Upper lobe of right lung (tissue), 1 donor: ENCODE data around the gene TRPC4. TPM values are rescaled to one million over a fixed set of nuclear protein-coding genes. Genes with fewer than 3 reads are reported as not detected.
"Not testable (repeated sequence)": the region's sequence is repeated elsewhere in the genome, so short reads cannot be mapped to it uniquely, and the experiment has no call there.

ENCODE experiments used
- ATAC-seq: fragments of 200-7000 bp; cut with Tn5 transposase; one replicate; pipeline ENCODE4 v1.9.1; 2020; ENCODE audit warnings: mild to moderate bottlenecking, moderate library complexity
- DNase-seq: peaks from one replicate; pipeline ENCODE4 v3.0.0-alpha.2; 2020
- H3K27ac ChIP-seq: fragments of 200-600 bp; one replicate; pipeline ENCODE4 v1.8.0; 2022
- H3K27me3 ChIP-seq: fragments of 200-600 bp; one replicate; pipeline ENCODE4 v1.8.0; 2022; ENCODE audit warnings: mild to moderate bottlenecking
- H3K36me3 ChIP-seq: fragments of 200-600 bp; one replicate; pipeline ENCODE4 v1.8.0; 2022
- H3K4me1 ChIP-seq: fragments of 200-600 bp; one replicate; pipeline ENCODE4 v1.8.0; 2022
- H3K4me3 ChIP-seq: fragments of 200-600 bp; one replicate; pipeline ENCODE4 v1.8.0; 2022; ENCODE audit warnings: mild to moderate bottlenecking
- H3K9me3 ChIP-seq: fragments of 200-600 bp; one replicate; pipeline ENCODE4 v1.8.0; 2022
- intact Hi-C: fragments of 100-400 bp; cut with DNase I; formaldehyde crosslinking; loops from one replicate; pipeline ENCODE4 v1.11.0; 2022
- total RNA-seq: library from RNA; stranded (reverse); fragmentation: NEBNext Ultra II Directional; extraction: Animal tissue kit (Norgen Biotek cat#: 25700); gene quantifications from one replicate; pipeline ENCODE4 v1.2.1, GENCODE V29; 2021
- TF ChIP-seq, protein P1 (sequence below): fragments of 200-600 bp; IDR thresholded peaks from one replicate; pipeline ENCODE4 v1.8.0; 2022; ENCODE audit warnings: antibody characterized with exemption
- donor health status: DM: no; HTN: yes; CAD: no; lungs with severe emphysema.

The TRPC4 gene
- total RNA-seq, 1 donor from 2014 or later: 1.6 TPM

DNA sequence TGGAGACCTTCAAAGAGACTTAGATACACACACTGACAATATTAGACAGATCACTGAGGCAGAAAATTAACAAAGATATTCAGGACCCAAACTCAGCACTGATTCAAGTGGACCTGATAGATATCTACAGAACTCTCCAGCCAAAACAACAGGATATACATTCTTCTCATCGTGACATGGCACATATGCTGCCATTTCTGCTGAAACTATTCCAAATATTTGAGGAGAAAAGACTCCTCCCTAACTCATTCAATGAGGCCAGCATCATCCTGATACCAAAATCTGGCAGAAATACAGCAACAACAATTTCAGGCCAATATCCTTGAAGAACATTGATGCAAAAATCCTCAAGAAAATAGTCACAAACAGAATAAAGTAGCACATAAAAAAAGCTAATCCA, 53.3 kb downstream of the TRPC4 start:
- ATAC-seq: no peak
- intact Hi-C loops: no loop called here
- Histone ChIP-seq H3K27ac (no peak overlapping the region), H3K27me3 (no peaks in the 10 kb centered on the region), H3K4me3 (no peak overlapping the region), H3K36me3 (no peaks in the 10 kb centered on the region), H3K4me1 (no peaks in the 10 kb centered on the region), H3K9me3 (peaks cover 5% of the 10 kb centered on the region)
- TF ChIP-seq, protein P1, sequence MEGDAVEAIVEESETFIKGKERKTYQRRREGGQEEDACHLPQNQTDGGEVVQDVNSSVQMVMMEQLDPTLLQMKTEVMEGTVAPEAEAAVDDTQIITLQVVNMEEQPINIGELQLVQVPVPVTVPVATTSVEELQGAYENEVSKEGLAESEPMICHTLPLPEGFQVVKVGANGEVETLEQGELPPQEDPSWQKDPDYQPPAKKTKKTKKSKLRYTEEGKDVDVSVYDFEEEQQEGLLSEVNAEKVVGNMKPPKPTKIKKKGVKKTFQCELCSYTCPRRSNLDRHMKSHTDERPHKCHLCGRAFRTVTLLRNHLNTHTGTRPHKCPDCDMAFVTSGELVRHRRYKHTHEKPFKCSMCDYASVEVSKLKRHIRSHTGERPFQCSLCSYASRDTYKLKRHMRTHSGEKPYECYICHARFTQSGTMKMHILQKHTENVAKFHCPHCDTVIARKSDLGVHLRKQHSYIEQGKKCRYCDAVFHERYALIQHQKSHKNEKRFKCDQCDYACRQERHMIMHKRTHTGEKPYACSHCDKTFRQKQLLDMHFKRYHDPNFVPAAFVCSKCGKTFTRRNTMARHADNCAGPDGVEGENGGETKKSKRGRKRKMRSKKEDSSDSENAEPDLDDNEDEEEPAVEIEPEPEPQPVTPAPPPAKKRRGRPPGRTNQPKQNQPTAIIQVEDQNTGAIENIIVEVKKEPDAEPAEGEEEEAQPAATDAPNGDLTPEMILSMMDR: no peak
- DNase-seq: no peak

- no peak overlapping the region for H3K4me3 ChIP-seq
- no peak for DNase-seq
- H3K27me3 ChIP-seq: no peaks in the 10 kb centered on the region
These were observed 58.1 kb downstream of the TRPC4 start for GRCh38 chr13:37811441-37811840.

GRCh38 chr13:37806666-37807065, 62.9 kb downstream of the TRPC4 start:
- Histone ChIP-seq H3K36me3 (no peaks in the 10 kb centered on the region), H3K9me3 (no peaks in the 10 kb centered on the region), H3K4me1 (no peaks in the 10 kb centered on the region), H3K27me3 (no peaks in the 10 kb centered on the region), H3K27ac (no peak overlapping the region), H3K4me3 (no peak overlapping the region)
- TF ChIP-seq, protein P1: no peak
- DNase-seq: no peak
- no peak for ATAC-seq
- intact Hi-C loops: no loop called here

More at GRCh38 chr13:37811441-37811840, 58.1 kb downstream of the TRPC4 start:
- no peak overlapping the region for H3K27ac ChIP-seq
- intact Hi-C loops: no loop called here
- H3K4me1 ChIP-seq: no peaks in the 10 kb centered on the region
- no peaks in the 10 kb centered on the region for H3K9me3 ChIP-seq
- ATAC-seq: no peak
- no peaks in the 10 kb centered on the region for H3K36me3 ChIP-seq
- TF ChIP-seq, protein P1: no peak

DNA sequence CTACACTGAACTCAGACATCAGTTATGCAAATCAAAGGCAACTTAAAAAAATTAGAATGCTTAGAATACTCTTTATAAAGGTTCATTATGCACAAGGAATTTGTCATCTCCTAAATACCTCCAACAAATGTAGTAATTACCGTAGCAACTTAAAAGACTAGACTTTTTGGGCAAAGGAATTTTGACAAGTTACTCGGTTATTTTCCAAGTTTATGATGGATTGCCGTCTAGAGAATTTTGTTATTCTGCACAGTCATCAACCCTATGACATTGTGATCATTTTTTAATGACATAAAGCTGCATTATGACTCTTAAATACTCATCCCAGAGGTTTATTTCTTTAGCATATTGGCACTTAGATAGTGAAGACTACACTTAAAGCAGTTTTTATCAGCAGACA, 71.9 kb downstream of the TRPC4 start:
- Histone ChIP-seq H3K4me3 (no peak overlapping the region), H3K9me3 (no peaks in the 10 kb centered on the region), H3K27me3 (no peaks in the 10 kb centered on the region), H3K36me3 (no peaks in the 10 kb centered on the region), H3K4me1 (no peaks in the 10 kb centered on the region), H3K27ac (no peak overlapping the region)
- TF ChIP-seq, protein P1: no peak
- intact Hi-C loops: no loop called here
- DNase-seq (no peak), ATAC-seq (no peak)

DNA sequence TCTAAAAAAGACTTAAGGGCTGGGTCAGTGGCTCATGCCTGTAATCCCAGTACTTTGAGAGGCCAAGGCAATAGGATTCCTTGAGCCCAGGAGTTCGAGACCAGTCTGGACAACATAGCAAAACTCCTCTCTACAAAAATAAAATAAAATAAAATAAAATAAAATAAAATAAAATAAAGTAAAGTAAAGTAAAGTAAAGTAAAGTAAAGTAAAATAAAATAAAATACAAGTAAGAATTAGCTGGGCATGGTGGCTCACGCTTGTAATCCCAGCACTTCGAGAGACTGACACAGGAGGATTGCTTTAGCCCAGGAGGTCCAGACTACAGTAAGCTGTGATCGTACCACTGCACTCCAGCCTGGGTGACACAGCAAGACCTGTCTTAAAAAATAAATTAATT, 72.8 kb downstream of the TRPC4 start:
- H3K27me3 ChIP-seq, H3K4me3 ChIP-seq, H3K27ac ChIP-seq, H3K4me1 ChIP-seq, H3K9me3 ChIP-seq, ATAC-seq, H3K36me3 ChIP-seq, DNase-seq, intact Hi-C loops: not testable (repeated sequence)

DNA sequence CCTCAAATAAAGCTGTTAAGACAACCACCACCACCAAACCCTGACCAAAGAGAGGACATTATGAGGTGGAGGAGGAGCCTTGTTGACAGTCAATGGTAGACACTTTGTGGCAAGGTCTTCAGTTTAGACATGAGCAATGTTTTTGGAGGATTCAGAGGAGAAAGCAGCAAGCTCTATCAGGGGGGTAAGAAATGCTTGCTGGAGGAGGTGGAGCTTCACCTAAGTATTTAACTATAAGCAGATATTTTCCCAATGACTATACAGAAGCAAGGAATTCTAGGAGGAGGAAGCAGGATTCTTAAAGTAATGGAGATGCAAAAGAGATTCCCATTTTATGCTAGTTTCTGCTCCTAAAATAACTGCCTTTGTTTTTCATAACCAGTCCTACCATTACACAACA, 74.2 kb downstream of the TRPC4 start:
- Histone ChIP-seq H3K4me3 (no peak overlapping the region), H3K27me3 (no peaks in the 10 kb centered on the region), H3K27ac (no peak overlapping the region), H3K9me3 (no peaks in the 10 kb centered on the region), H3K4me1 (no peaks in the 10 kb centered on the region), H3K36me3 (no peaks in the 10 kb centered on the region)
- no peak for ATAC-seq
- TF ChIP-seq, protein P1: no peak
- intact Hi-C loops: no loop called here
- DNase-seq: no peak
